Neural cell (in vitro differentiated cells): ENCODE measurements around the gene SF3B1.

Experiments
- POLR2AphosphoS5 ChIP-seq: IDR thresholded peaks from 2 replicates; pipeline ENCODE4 v1.6.1; 2012
- TF ChIP-seq, protein P1 (sequence below): fragments of 450-650 bp; IDR thresholded peaks from 2 replicates; pipeline ENCODE4 v1.5.1; 2014; ENCODE audit warnings: antibody characterized with exemption, mild to moderate bottlenecking, moderate library complexity; ENCODE audit not compliant: poor library complexity, severe bottlenecking

DNA sequence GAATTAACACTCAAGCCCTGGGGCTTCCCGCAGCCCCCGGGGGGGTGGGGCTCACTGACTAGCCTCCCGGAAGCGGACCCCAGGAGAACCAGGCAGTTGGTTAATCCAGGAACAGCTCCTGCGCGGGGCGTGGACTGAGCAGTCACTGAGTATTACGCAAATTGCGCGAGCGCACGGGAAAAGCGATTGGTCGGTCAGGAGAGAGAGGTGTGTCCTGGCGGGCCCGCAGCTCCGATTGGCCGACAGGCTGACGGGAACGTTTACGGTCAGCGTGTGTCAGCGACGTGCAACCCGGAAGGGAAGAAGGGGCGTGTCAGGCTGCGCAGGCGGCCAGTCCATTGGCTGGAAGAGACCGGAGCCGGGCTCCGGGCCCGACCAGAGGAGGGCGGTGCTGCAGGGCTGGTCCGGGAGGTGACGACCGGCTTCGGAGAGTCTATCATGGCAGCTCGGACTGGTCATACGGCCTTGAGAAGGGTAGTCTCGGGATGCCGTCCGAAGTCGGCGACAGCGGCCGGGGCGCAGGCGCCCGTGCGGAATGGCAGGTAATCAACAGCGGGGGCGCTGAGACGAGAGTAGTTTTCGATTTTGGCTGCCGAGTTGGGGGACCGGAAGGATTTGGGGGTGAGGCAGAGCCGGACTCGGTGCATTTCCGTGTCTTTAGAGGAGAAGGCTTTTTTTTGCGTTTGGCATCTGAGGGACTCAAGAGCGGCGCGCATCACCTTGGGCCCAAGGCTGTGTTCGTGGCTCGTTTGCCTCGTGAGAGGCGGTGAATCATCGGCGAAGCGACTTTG is 18.5 kb upstream of the SF3B1 start, which contains the start of gene COQ10B:
- peak; percentile 94 for TF ChIP-seq POLR2AphosphoS5
- TF ChIP-seq, protein P1, sequence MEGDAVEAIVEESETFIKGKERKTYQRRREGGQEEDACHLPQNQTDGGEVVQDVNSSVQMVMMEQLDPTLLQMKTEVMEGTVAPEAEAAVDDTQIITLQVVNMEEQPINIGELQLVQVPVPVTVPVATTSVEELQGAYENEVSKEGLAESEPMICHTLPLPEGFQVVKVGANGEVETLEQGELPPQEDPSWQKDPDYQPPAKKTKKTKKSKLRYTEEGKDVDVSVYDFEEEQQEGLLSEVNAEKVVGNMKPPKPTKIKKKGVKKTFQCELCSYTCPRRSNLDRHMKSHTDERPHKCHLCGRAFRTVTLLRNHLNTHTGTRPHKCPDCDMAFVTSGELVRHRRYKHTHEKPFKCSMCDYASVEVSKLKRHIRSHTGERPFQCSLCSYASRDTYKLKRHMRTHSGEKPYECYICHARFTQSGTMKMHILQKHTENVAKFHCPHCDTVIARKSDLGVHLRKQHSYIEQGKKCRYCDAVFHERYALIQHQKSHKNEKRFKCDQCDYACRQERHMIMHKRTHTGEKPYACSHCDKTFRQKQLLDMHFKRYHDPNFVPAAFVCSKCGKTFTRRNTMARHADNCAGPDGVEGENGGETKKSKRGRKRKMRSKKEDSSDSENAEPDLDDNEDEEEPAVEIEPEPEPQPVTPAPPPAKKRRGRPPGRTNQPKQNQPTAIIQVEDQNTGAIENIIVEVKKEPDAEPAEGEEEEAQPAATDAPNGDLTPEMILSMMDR, result peak; percentile 73
